Suprapubic skin (tissue), 4 donors: Measurements from ENCODE around the gene C9orf153. TPM values are rescaled to one million over a fixed set of nuclear protein-coding genes. Genes with fewer than 3 reads are reported as not detected.
"Not testable (repeated sequence)": the region's sequence is repeated elsewhere in the genome, so short reads cannot be mapped to it uniquely, and the experiment has no call there.

Source experiments
- DNase-seq, 2 donors: peaks; one replicate each; pipeline ENCODE4 v3.0.0-alpha.2; 2019; ENCODE audit warnings: low spot score in 2 of 2
- H3K27ac ChIP-seq: fragments of 200-600 bp; sonication (generic); one replicate; pipeline ENCODE4 v1.5.1; 2019
- H3K27me3 ChIP-seq: fragments of 200-600 bp; sonication (generic); one replicate; pipeline ENCODE4 v1.5.1; 2019
- H3K36me3 ChIP-seq: fragments of 200-600 bp; sonication (generic); one replicate; pipeline ENCODE4 v1.5.1; 2019
- H3K4me1 ChIP-seq: fragments of 200-600 bp; sonication (generic); one replicate; pipeline ENCODE4 v1.5.1; 2019
- H3K4me3 ChIP-seq: fragments of 200-600 bp; sonication (generic); one replicate; pipeline ENCODE4 v1.5.1; 2019; ENCODE audit warnings: mild to moderate bottlenecking
- H3K9me3 ChIP-seq: fragments of 200-600 bp; sonication (generic); one replicate; pipeline ENCODE4 v1.5.1; 2019
- CTCF ChIP-seq, 2 donors: fragments of 200-600 bp in 1 of 2; fragments of 450-650 bp in 1 of 2; sonication (generic) in 1 of 2; IDR thresholded peaks; one replicate each; pipeline ENCODE4 v1.5.1; 2016 to 2019; ENCODE audit warnings: antibody characterized with exemption in 2 of 2, mild to moderate bottlenecking in 1 of 2, moderate library complexity in 1 of 2
- EP300 ChIP-seq: sonication (generic); formaldehyde crosslinking; IDR thresholded peaks from one replicate; pipeline ENCODE4 v1.6.1; 2017; ENCODE audit warnings: antibody characterized with exemption
- POLR2A ChIP-seq, 2 donors: fragments of 450-650 bp; IDR thresholded peaks; one replicate each; pipeline ENCODE4 v1.6.1; 2017; ENCODE audit warnings: antibody characterized with exemption in 2 of 2, mild to moderate bottlenecking in 2 of 2, moderate library complexity in 2 of 2
- POLR2AphosphoS5 ChIP-seq, 3 donors: sonication (generic); formaldehyde crosslinking; IDR thresholded peaks; one replicate each; pipeline ENCODE4 v1.6.1; 2017; ENCODE audit warnings: antibody characterized with exemption in 3 of 3
- WGBS: methylation state at CpG from one replicate; pipeline ENCODE4 v1.1.5; 2018; 5-methylcytosine and 5-hydroxymethylcytosine counted together
- total RNA-seq, 4 donors: library from RNA; depleted of rRNA; stranded (reverse); fragments of >200 nt; gene quantifications; one replicate each; pipeline ENCODE4 v1.1.0, GENCODE V29; 2016

Gene C9orf153
- total RNA-seq, 4 donors from 2014 or later, result 0.34 to 7.6 TPM; not detected in 2

GRCh38 chr9:86301686-86302085 lies 42.2 kb upstream of the C9orf153 start:
- WGBS, result 54% methylated on average over 1 of the region's 1 CpG
- Histone ChIP-seq H3K36me3 (peaks cover 98% of the 10 kb centered on the region), H3K27ac (no peak overlapping the region), H3K4me3 (no peak overlapping the region), H3K4me1 (no peaks in the 10 kb centered on the region), H3K27me3 (no peaks in the 10 kb centered on the region), H3K9me3 (no peaks in the 10 kb centered on the region)
- no peak for DNase-seq
- no peak for TF ChIP-seq POLR2AphosphoS5 (IDR thresholded peaks at IDR 0.05)
- no peak for TF ChIP-seq POLR2A (IDR thresholded peaks at IDR 0.05)
- no peak for TF ChIP-seq EP300
- no peak for TF ChIP-seq CTCF (IDR thresholded peaks at IDR 0.05)

- TF ChIP-seq POLR2A (IDR thresholded peaks at IDR 0.05) (no peak), POLR2AphosphoS5 (IDR thresholded peaks at IDR 0.05) (no peak), EP300 (no peak), CTCF (IDR thresholded peaks at IDR 0.05) (no peak)
- Histone ChIP-seq H3K36me3 (peaks cover 96% of the 10 kb centered on the region), H3K27me3 (no peaks in the 10 kb centered on the region), H3K27ac (no peak overlapping the region), H3K4me1 (no peaks in the 10 kb centered on the region), H3K4me3 (no peak overlapping the region), H3K9me3 (no peaks in the 10 kb centered on the region)
- 92% methylated on average over 2 of the region's 2 CpGs for WGBS
- no peak for DNase-seq
These were observed 41.2 kb upstream of the C9orf153 start for GRCh38 chr9:86300701-86301100.

GRCh38 chr9:86298873-86299272 lies 39.4 kb upstream of the C9orf153 start:
- Histone ChIP-seq H3K4me1 (no peaks in the 10 kb centered on the region), H3K27ac (no peak overlapping the region), H3K36me3 (peaks cover 78% of the 10 kb centered on the region), H3K4me3 (no peak overlapping the region), H3K9me3 (no peaks in the 10 kb centered on the region), H3K27me3 (no peaks in the 10 kb centered on the region)
- 89% methylated on average over 11 of the region's 11 CpGs for WGBS
- no peak for DNase-seq
- TF ChIP-seq POLR2A (IDR thresholded peaks at IDR 0.05) (no peak), EP300 (no peak), CTCF (IDR thresholded peaks at IDR 0.05) (no peak), POLR2AphosphoS5 (IDR thresholded peaks at IDR 0.05) (no peak)

GRCh38 chr9:86290341-86290740 lies 30.9 kb upstream of the C9orf153 start:
- H3K9me3 ChIP-seq, H3K27ac ChIP-seq, DNase-seq, H3K4me3 ChIP-seq, H3K4me1 ChIP-seq, H3K27me3 ChIP-seq: not testable (repeated sequence)
- 87% methylated on average over 6 of the region's 6 CpGs for WGBS
- H3K36me3 ChIP-seq, result peaks cover 16% of the 10 kb centered on the region

- Histone ChIP-seq H3K9me3 (no peaks in the 10 kb centered on the region), H3K27me3 (no peaks in the 10 kb centered on the region), H3K4me1 (peaks cover under 1% of the 10 kb centered on the region), H3K36me3 (peaks cover 13% of the 10 kb centered on the region), H3K27ac (no peak overlapping the region), H3K4me3 (no peak overlapping the region)
- TF ChIP-seq POLR2A (IDR thresholded peaks at IDR 0.05), result no peak
- no peak for TF ChIP-seq EP300
- TF ChIP-seq POLR2AphosphoS5 (IDR thresholded peaks at IDR 0.05), result no peak
- no peak for TF ChIP-seq CTCF (IDR thresholded peaks at IDR 0.05)
- 85% methylated on average over 6 of the region's 6 CpGs for WGBS
- DNase-seq, result no peak
These were observed 29.2 kb upstream of the C9orf153 start for GRCh38 chr9:86288499-86289198.

- no peak for DNase-seq
- Histone ChIP-seq H3K36me3 (no peaks in the 10 kb centered on the region), H3K27ac (no peak overlapping the region), H3K4me1 (peaks cover 9% of the 10 kb centered on the region), H3K9me3 (no peaks in the 10 kb centered on the region), H3K4me3 (no peak overlapping the region), H3K27me3 (no peaks in the 10 kb centered on the region)
- WGBS, result 59% methylated on average over 7 of the region's 7 CpGs
- no peak for TF ChIP-seq CTCF (IDR thresholded peaks at IDR 0.05)
- no peak for TF ChIP-seq EP300
- TF ChIP-seq POLR2AphosphoS5 (IDR thresholded peaks at IDR 0.05), result no peak
- no peak for TF ChIP-seq POLR2A (IDR thresholded peaks at IDR 0.05)
These were observed 27.6 kb upstream of the C9orf153 start for GRCh38 chr9:86287013-86287412.
